Colonic mucosa (tissue), 4 donors: Measurements from ENCODE around the gene ID2. TPM values are rescaled to one million over a fixed set of nuclear protein-coding genes. Genes with fewer than 3 reads are reported as not detected.

Source experiments
- DNase-seq: peaks from one replicate; pipeline ENCODE4 v3.0.0-alpha.2; 2020
- H3K27ac ChIP-seq: fragments of 200-600 bp; one replicate; pipeline ENCODE4 v1.8.0; 2021
- H3K27me3 ChIP-seq: fragments of 200-600 bp; one replicate; pipeline ENCODE4 v1.8.0; 2021
- H3K36me3 ChIP-seq: fragments of 200-600 bp; one replicate; pipeline ENCODE4 v1.8.0; 2021
- H3K4me1 ChIP-seq: fragments of 200-600 bp; one replicate; pipeline ENCODE4 v1.8.0; 2021; ENCODE audit warnings: mild to moderate bottlenecking
- H3K4me3 ChIP-seq: fragments of 200-600 bp; one replicate; pipeline ENCODE4 v1.8.0; 2021
- H3K9ac ChIP-seq, 2 donors: one replicate each; pipeline ENCODE4 v1.7.0; 2013; ENCODE audit warnings: control low read depth in 2 of 2, low read depth in 2 of 2, low read length in 2 of 2
- H3K9me3 ChIP-seq: fragments of 200-600 bp; one replicate; pipeline ENCODE4 v1.8.0; 2021
- CTCF ChIP-seq: fragments of 200-600 bp; IDR thresholded peaks from one replicate; pipeline ENCODE4 v1.8.0; 2022; ENCODE audit warnings: antibody characterized with exemption, mild to moderate bottlenecking
- intact Hi-C: fragments of 100-400 bp; cut with DNase I; formaldehyde crosslinking; loops from one replicate; pipeline ENCODE4 v1.14.1; 2022
- total RNA-seq, 2 donors: library from RNA; stranded (reverse); fragmentation: NEBNext Ultra II Directional in 1 of 2; extraction: Animal tissue kit (Norgen Biotek cat#: 25700) in 1 of 2; gene quantifications; one replicate each; pipeline ENCODE4 v1.2.1, GENCODE V29; 2021
- donor health status: healthy.
- donor health status: DM: no; HTN: no; CAD: no.
- donor health status: DM: no; HTN: no; CAD: no.

ID2 gene
- total RNA-seq, 2 donors from 2014 or later, result 100.0 to 108 TPM

GRCh38 chr2:8650256-8650655, 31.6 kb upstream of the ID2 start:
- no peak for TF ChIP-seq CTCF

GRCh38 chr2:8652774-8653426, 29.0 kb upstream of the ID2 start:
- no peak for TF ChIP-seq CTCF
- H3K4me3 ChIP-seq, result no peak overlapping the region
- H3K27me3 ChIP-seq, result no peaks in the 10 kb centered on the region
- H3K9ac ChIP-seq, result no peak overlapping the region
- no peaks in the 10 kb centered on the region for H3K4me1 ChIP-seq
- H3K27ac ChIP-seq, result no peak overlapping the region
- intact Hi-C loops, result no loop called here
- H3K9me3 ChIP-seq, result no peaks in the 10 kb centered on the region
- DNase-seq, result no peak
- H3K36me3 ChIP-seq, result no peaks in the 10 kb centered on the region

More at GRCh38 chr2:8650256-8650655, 31.6 kb upstream of the ID2 start:
- intact Hi-C loops, result no loop called here
- no peaks in the 10 kb centered on the region for H3K9me3 ChIP-seq
- H3K27me3 ChIP-seq, result no peaks in the 10 kb centered on the region
- H3K9ac ChIP-seq, result no peak overlapping the region
- H3K4me3 ChIP-seq, result no peak overlapping the region
- no peaks in the 10 kb centered on the region for H3K4me1 ChIP-seq
- no peak overlapping the region for H3K27ac ChIP-seq
- no peaks in the 10 kb centered on the region for H3K36me3 ChIP-seq
- no peak for DNase-seq

GRCh38 chr2:8653485-8653884, 28.4 kb upstream of the ID2 start:
- no peak overlapping the region for H3K4me3 ChIP-seq
- H3K27ac ChIP-seq, result no peak overlapping the region
- H3K27me3 ChIP-seq, result no peaks in the 10 kb centered on the region
- no peak for DNase-seq
- H3K9me3 ChIP-seq, result no peaks in the 10 kb centered on the region
- H3K36me3 ChIP-seq, result no peaks in the 10 kb centered on the region
- no peaks in the 10 kb centered on the region for H3K4me1 ChIP-seq
- TF ChIP-seq CTCF, result no peak
- intact Hi-C loops, result no loop called here
- H3K9ac ChIP-seq, result no peak overlapping the region

- intact Hi-C loops, result no loop called here
- no peak for TF ChIP-seq CTCF
- Histone ChIP-seq H3K27me3 (no peaks in the 10 kb centered on the region), H3K9ac (no peak overlapping the region), H3K27ac (no peak overlapping the region), H3K4me3 (no peak overlapping the region), H3K9me3 (no peaks in the 10 kb centered on the region), H3K36me3 (no peaks in the 10 kb centered on the region), H3K4me1 (no peaks in the 10 kb centered on the region)
- no peak for DNase-seq
Observed at GRCh38 chr2:8654041-8654440, 27.8 kb upstream of the ID2 start.

- Histone ChIP-seq H3K9me3 (no peaks in the 10 kb centered on the region), H3K4me1 (no peaks in the 10 kb centered on the region), H3K27me3 (no peaks in the 10 kb centered on the region), H3K4me3 (no peak overlapping the region), H3K36me3 (no peaks in the 10 kb centered on the region), H3K27ac (no peak overlapping the region), H3K9ac (no peak overlapping the region)
- intact Hi-C loops, result no loop called here
- no peak for TF ChIP-seq CTCF
- no peak for DNase-seq
Observed at GRCh38 chr2:8654483-8654882, 27.4 kb upstream of the ID2 start.
